Measurements from ENCODE around the gene NEO1.
A peak's percentile ranks its signal among the peaks of the same experiment; 100 is the strongest.

Gene NEO1

GRCh38 chr15:73075160-73075859 lies 23.0 kb downstream of the NEO1 start:
- intact Hi-C loops (cut with DNase I; ENCODE audit: low total_unique reads), result loop anchor here (1.0 kb wide), 1 partner anchor 10 kb away; no protein-coding TSS in a partner anchor
- H3K4me3 ChIP-seq, result peak overlapping the region in 1 of 2 donors; percentile 8
- no peak for TF ChIP-seq CTCF (IDR thresholded peaks at IDR 0.05)
- no peak for DNase-seq
- H3K36me3 ChIP-seq, result no peaks in the 10 kb centered on the region
- H3K27me3 ChIP-seq, result no peaks in the 10 kb centered on the region
- H3K9me3 ChIP-seq, result no peaks in the 10 kb centered on the region
- peaks cover 0 to 65% (median 29%) of the 10 kb centered on the region in 4 donors for H3K4me1 ChIP-seq
- H3K27ac ChIP-seq, result peak overlapping the region; percentile 33 to 52

DNA sequence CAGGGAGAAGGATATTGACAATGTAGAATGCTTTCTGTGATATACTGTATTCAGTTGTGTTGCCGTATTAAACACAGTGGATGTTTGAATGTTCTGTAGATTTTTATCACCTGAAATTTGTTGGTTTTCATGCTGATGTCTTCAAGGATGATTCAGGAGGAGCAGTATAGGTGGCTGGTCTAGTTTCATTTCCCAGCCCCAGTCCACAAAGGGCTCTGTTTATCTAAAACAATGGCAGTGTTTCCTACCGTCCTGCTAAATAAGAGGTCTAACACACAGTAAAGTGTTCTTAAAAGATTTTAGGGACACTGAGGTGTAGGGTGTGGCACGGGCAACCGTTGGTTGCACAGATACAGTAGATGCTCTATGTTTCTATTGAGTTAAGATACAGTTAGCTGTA lies 26.0 kb downstream of the NEO1 start:
- intact Hi-C loops (cut with DNase I; ENCODE audit: low total_unique reads), result no loop called here
- no peak for DNase-seq
- Histone ChIP-seq H3K9me3 (no peaks in the 10 kb centered on the region), H3K4me3 (no peak overlapping the region), H3K27me3 (no peaks in the 10 kb centered on the region), H3K4me1 (peaks cover 0 to 66% (median 32%) of the 10 kb centered on the region in 4 donors), H3K36me3 (no peaks in the 10 kb centered on the region), H3K27ac (no peak overlapping the region)
- no peak for TF ChIP-seq CTCF (IDR thresholded peaks at IDR 0.05)

DNA sequence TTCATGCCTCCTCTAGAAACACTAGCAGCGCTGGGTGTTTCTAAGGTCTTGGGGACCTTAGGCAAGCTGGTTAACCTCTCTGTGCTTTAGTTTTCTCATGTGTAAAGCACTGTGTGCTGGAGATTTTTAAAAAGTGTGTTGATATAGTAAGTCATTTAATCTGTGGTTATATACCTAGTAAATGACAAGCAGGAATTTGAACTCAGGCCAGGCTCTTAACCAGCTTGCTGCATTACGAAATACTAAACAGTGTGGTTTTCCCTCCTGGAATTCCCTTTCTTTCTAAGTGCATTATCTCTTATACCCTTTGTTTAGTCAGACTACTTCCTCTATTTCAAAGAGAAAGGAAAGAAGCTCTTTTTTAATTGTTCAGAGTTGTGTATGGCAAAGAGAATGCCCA lies 26.5 kb downstream of the NEO1 start:
- intact Hi-C loops (cut with DNase I; ENCODE audit: low total_unique reads), result no loop called here
- TF ChIP-seq CTCF (IDR thresholded peaks at IDR 0.05), result no peak
- no peak for DNase-seq
- Histone ChIP-seq H3K9me3 (no peaks in the 10 kb centered on the region), H3K27me3 (no peaks in the 10 kb centered on the region), H3K27ac (no peak overlapping the region), H3K4me1 (peaks cover 0 to 66% (median 32%) of the 10 kb centered on the region in 4 donors), H3K36me3 (no peaks in the 10 kb centered on the region), H3K4me3 (no peak overlapping the region)

- TF ChIP-seq CTCF (IDR thresholded peaks at IDR 0.05), result no peak
Measured at GRCh38 chr15:73079565-73079964, 27.3 kb downstream of the NEO1 start.

DNA sequence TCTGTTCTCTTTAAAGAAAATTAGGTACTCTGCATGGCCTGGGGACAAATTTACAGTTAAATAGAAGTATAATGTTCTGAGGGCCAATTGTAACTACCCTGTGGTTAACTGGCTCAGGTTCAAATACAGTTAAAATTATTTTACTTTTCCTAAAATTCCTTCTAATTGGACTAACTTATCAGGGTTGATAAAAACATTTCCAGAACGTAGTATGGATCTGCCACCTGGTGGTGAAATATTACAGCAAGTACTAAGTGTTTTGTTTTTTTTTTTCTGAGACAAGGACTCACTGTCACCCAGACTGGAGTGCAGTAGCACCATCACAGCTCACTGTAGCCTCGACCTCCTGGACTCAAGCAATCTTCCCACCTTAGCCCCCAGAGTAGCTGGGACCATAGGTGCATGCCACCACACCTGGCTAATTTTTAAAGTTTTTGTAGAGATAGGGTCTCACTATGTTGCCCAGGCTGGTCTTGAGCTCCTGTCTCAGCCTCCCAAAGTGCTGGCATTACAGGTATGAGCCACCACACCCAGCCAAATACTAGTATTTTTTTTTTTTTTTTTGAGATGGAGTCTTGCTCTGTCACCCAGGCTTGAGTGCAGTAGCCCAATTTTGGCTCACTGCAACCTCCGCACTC lies 29.2 kb downstream of the NEO1 start:
- H3K27ac ChIP-seq, result no peak overlapping the region
- no peaks in the 10 kb centered on the region for H3K36me3 ChIP-seq
- intact Hi-C loops (cut with DNase I; ENCODE audit: low total_unique reads), result loop anchor here (2.0 kb wide), 1 partner anchor 285 kb away; no protein-coding TSS in a partner anchor

More at GRCh38 chr15:73079565-73079964, 27.3 kb downstream of the NEO1 start:
- no peak overlapping the region for H3K4me3 ChIP-seq
- H3K4me1 ChIP-seq, result peaks cover 0 to 66% (median 32%) of the 10 kb centered on the region in 4 donors
- H3K9me3 ChIP-seq, result no peaks in the 10 kb centered on the region
- no peaks in the 10 kb centered on the region for H3K27me3 ChIP-seq
- no peak for DNase-seq
- no peaks in the 10 kb centered on the region for H3K36me3 ChIP-seq
- intact Hi-C loops (cut with DNase I; ENCODE audit: low total_unique reads), result no loop called here
- H3K27ac ChIP-seq, result no peak overlapping the region

More for the DNA sequence above, 29.2 kb downstream of the NEO1 start:
- no peaks in the 10 kb centered on the region for H3K27me3 ChIP-seq
- H3K4me1 ChIP-seq, result peaks cover 0 to 47% (median 21%) of the 10 kb centered on the region in 4 donors
- H3K4me3 ChIP-seq, result no peak overlapping the region
- no peak for DNase-seq
- peak; percentile 72 for TF ChIP-seq CTCF (IDR thresholded peaks at IDR 0.05)
- H3K9me3 ChIP-seq, result no peaks in the 10 kb centered on the region

Data from tibial artery (tissue), 4 donors.